GM12872 (cell line): Measurements from ENCODE around the gene OPRL1.

Source experiments
- TF ChIP-seq, protein P1 (sequence below): IDR thresholded peaks from 3 replicates; pipeline ENCODE4 v1.5.1; 2011; ENCODE audit warnings: low read depth, mild to moderate bottlenecking, low read length, moderate library complexity; ENCODE audit not compliant: insufficient read depth

The OPRL1 gene

DNA sequence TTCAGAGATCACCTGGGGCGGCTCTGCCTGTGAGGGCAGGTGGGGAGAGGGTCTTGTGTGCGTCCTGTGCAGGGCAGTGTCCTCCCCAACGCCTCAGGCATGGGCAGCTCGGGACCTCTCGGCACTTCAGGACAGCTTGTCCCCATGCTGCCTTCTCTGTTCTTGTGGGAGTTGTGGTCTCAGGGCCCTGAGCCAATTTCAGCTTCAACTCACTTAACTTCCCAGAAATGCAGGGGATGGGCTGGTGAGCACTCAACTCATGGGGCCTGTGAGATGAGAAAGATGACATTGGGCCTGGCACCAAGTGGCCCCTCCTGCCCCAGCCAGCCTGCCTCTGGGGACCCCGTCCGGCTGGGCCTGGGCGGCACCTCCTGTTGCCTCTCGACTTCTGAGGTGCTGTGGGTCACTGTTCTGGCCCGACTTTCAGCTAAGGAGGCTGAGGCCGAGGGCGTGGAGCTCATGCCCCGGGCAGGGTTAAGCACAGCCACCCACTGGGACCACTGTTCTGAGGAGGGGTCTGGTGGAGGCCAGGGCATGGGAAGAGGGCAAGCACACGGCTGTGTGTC lies 7.3 kb upstream of the OPRL1 start:
- TF ChIP-seq, protein P1, sequence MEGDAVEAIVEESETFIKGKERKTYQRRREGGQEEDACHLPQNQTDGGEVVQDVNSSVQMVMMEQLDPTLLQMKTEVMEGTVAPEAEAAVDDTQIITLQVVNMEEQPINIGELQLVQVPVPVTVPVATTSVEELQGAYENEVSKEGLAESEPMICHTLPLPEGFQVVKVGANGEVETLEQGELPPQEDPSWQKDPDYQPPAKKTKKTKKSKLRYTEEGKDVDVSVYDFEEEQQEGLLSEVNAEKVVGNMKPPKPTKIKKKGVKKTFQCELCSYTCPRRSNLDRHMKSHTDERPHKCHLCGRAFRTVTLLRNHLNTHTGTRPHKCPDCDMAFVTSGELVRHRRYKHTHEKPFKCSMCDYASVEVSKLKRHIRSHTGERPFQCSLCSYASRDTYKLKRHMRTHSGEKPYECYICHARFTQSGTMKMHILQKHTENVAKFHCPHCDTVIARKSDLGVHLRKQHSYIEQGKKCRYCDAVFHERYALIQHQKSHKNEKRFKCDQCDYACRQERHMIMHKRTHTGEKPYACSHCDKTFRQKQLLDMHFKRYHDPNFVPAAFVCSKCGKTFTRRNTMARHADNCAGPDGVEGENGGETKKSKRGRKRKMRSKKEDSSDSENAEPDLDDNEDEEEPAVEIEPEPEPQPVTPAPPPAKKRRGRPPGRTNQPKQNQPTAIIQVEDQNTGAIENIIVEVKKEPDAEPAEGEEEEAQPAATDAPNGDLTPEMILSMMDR, result no peak

DNA sequence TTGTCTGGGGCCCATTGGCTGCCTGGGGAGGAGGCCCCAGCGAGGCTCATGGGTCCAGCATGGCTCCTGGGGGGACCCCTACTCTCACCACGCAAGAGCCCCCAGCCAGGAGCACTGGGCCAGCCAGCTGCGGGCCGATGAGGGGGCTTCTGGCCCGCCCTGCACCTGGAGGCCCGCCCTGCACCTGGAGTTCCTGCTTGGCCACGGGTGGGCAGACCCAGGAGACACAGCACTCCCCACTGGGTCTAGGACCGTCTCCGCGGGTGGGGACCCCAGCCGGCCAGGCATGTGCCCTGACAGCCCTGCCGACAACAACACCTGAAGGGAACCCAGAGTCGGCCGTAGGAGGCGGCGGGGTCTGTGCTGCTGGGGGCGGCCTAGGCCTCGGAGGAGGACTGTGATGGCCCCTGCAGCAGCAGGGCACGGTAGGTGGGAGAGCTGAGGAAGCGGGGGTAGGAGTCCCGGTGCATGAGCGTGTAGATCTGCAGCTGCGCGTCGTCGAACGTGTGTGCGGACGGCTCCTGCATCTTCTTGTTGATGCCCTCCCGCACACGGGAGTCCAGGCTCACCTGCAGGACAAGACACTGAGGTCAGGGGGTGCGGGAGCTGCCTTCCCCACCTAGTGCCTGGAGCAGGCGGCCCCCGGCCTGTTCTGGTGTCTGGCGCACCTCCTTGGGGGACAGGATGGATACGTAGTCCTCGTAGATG lies 6.3 kb upstream of the OPRL1 start:
- TF ChIP-seq, protein P1, result no peak

GRCh38 chr20:64074184-64074789 lies 5.6 kb upstream of the OPRL1 start:
- TF ChIP-seq, protein P1, result no peak

DNA sequence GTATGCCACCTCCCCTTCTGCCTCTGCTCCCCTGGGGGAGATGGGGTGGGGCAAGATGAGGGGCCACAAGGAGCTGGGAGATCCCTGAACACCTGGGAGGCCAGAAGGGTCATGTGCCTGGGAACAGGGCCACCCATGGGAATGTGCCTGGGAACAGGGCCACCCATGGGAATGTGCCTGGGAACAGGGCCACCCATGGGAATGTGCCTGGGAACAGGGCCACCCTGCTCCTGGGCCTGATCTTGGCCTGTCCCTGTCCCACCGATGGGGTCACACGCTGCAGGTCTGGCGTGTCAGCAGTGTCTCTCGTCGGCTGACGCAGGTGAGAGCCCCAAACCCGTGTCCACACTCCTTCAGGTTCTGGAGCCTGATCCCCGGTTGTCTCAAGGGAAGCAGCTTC lies 4.9 kb upstream of the OPRL1 start:
- TF ChIP-seq, protein P1, result no peak

DNA sequence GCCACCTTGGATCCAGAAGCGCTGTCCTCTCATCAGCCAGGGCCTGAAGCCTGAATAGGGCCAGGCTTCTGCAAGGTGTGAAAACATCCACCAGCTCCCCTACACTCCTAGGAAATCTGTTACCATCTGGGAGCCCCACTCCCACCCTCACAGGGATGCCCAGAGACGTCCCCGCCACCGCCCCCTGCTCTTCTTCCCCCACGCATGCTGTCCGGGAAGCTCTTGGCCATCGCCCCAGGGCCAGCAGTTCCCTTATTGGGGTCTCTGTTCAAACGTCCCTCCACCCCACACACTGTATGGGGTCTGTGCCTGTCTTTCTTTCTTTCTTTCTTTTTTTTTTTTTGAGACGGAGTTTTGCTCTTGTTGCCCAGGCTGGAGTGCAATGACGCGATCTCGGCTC lies 4.3 kb upstream of the OPRL1 start:
- TF ChIP-seq, protein P1, result no peak

- TF ChIP-seq, protein P1, result no peak
Measured at GRCh38 chr20:64076061-64076997, 3.6 kb upstream of the OPRL1 start.

DNA sequence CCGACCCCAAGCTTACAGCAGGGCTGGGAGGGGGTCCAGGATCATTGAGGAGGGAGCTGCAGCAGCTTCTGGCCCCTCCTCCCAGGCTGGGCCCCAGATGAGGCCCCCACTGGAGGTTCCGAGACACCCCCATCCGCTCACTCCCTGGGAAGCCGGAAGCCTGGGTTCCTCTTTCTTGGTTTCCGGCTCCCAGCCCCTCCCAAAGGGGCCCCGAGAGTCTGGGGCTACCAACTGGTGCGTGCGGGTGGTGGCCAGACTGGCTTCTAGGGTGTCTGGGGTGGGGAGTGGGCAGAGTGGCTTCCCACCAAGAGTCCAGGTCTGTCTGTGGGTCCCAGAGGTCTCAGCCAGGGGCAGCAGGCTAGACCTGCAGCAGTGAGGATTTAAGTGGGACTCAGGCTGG lies 2.8 kb upstream of the OPRL1 start:
- TF ChIP-seq, protein P1, result no peak
